NCI-H146 treated with DMSO at 0.1 percent for 48 hours (cell line): Measurements from ENCODE around the gene PEX11B.
A peak's percentile ranks its signal among the peaks of the same experiment; 100 is the strongest.

ENCODE experiments used
- DNase-seq: peaks from one replicate; lab custom pipeline; 2025; ENCODE audit not compliant: unreplicated experiment; lab: John Stamatoyannopoulos, UW

Gene PEX11B

GRCh38 chr1:145908653-145909052 is 9.9 kb downstream of the PEX11B start:
- no peak for DNase-seq

- no peak for DNase-seq
Observed at GRCh38 chr1:145906954-145907753, 11.4 kb downstream of the PEX11B start.

DNA sequence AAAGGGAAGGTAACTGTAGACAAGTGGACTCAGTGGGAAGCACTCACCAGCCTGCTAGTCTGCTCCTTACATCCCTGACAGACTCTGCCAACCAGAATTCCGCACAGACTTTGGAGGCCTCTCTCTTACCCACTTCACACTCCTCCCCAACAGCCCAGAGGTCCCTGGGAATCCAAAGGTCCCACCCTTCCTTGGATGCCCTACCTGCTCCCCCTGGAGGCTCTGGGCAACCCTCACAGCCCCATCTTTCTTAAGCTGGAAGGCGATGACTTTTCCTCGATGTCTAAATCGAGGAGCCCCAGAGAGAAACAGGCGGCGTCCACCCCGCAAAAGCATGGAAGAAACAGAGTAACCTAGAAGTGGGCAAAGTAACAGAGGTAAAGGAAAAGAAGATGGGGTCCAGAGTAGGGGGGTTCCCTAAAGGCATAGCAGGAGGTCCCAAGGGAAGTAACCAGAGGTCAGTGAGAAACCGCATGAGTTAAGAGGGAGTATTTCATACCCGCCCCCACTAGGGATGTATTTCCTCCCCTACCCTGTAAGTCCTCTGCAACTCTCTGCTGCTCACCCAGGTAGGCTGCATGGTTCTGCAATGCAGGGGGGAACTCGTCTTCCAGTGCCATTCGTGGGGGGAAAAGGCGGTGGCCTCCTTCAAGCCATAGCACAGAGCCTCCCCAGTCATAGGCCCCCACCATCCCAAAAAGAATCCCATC is 17.1 kb downstream of the PEX11B start:
- no peak for DNase-seq

- no peak for DNase-seq
Observed at GRCh38 chr1:145898756-145899155, 19.8 kb downstream of the PEX11B start.

GRCh38 chr1:145897969-145898368 is 20.5 kb downstream of the PEX11B start:
- DNase-seq, result no peak

GRCh38 chr1:145895471-145895870 is 23.0 kb downstream of the PEX11B start:
- no peak for DNase-seq

GRCh38 chr1:145893306-145894055 is 25.0 kb downstream of the PEX11B start:
- DNase-seq, result no peak

- no peak for DNase-seq
Observed at GRCh38 chr1:145892486-145893087, 25.9 kb downstream of the PEX11B start.

DNA sequence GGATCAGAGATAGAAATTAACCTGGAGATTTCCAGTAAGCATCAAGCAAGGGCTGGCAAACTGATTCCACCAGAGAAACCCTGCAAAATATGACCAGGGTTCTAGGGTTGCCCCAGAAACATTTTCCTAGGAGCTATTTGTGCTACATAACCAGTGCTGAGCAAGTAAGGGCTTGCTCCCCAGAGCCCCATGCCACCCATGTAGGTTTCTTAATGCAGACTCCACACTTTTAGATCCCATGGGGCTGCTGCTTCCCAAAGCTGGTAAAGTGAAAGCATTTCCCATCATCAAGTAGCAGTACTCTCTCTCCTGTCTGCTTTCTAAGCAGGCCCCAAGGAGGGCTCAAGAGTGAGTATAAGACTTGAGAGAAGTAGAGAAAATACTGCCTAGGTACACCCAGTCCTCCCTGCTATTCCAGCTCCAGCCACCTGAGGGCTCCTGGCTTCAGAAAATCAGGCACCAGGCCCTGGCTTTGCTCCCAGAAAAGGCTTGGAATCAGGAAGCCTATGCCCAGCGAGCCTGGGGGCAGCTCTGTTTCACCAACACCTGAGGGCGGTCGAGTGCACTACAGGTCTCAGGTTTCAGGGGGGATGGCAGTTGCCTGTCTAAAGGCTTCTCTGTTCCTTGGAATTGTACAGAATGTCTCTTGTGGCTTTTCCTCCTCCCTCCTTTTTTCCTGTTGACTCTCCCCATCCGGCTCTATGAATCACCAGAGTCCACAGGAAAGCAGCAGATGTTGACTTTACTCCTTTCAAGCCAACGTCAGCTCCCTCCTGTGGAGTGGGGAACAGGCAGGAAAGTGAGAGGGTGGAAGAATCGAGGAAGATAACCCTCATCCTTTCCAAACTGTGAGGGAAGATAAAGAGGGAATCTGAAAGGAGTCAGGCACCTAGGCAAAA is 26.7 kb downstream of the PEX11B start:
- DNase-seq, result peak; percentile 98

DNA sequence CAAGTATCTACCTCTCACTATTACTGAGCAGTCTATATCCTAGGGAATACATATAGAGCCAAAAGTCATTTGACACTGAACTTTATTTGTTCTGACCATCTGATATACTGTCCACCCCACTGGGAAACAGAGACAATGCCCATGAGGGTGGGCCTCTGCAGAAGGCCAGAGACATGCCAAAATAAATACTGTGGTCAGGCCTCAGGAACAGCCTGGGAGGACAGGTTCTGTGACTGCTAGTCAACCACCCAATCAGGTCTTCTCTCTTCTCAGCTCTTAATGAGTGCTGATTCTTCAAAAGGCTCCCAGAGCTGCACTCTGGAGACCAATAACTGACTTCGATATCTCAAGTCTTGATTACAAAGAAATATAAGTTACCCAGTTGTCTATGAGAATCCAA is 27.4 kb downstream of the PEX11B start:
- DNase-seq, result peak; percentile 54

DNA sequence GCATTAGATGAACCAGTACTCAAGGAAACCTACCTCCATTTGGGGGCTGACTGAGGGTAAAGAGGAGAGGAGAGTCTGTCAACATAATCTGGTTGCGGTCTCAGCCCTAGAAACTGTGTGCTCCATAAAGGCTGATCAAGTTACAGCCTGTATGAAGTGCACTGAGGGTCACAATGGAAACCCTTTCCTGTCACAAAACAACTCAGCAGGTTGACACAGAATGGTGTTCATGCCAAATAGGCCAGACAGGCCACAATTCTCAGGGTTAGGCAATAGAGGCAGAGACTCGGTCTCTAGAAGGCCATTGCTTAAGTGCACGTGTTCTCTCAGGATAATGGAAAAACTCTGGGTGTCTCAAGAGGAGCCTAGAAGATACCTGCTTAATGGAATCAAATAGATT is 28.8 kb downstream of the PEX11B start:
- DNase-seq, result peak; percentile 43

DNA sequence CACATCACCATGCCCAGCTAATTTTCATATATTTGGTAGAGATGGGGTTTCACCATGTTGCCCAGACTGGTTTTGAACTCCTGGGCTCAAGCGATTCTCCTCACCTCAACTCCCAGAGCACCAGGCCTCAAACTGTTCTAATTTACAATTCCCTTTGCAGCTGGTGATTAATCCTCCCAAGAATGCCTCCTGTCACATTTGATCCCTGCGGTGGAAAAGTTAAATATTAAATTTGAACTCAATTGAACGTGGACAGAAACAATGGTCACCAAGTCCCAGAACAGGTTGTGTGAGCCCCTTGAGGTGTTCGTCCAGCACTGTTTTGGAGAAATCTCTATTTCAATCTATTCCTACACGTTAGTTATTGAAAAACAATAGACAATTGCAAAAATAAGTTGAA is 30.9 kb downstream of the PEX11B start:
- DNase-seq, result no peak

GRCh38 chr1:145886816-145887215 is 31.7 kb downstream of the PEX11B start:
- DNase-seq, result no peak

DNA sequence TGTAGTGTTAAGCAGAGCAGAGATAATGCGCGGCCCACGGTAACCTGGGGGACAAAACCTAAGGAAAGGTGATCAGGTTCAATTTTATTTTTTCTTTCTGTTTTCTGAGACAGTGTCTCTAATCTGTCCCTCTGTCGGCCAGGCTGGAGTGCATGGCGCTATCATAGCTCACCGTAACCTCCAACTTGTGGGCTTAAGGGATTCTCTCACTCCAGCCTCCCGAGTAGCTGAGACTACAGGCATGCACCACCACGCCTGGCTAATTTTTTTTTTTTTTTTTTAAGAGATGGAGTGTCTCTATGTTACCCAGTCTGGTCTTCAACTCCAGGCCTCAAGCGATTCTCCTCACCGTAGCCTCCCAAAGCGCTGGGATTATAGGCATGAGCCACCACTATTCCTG is 32.1 kb downstream of the PEX11B start:
- no peak for DNase-seq

DNA sequence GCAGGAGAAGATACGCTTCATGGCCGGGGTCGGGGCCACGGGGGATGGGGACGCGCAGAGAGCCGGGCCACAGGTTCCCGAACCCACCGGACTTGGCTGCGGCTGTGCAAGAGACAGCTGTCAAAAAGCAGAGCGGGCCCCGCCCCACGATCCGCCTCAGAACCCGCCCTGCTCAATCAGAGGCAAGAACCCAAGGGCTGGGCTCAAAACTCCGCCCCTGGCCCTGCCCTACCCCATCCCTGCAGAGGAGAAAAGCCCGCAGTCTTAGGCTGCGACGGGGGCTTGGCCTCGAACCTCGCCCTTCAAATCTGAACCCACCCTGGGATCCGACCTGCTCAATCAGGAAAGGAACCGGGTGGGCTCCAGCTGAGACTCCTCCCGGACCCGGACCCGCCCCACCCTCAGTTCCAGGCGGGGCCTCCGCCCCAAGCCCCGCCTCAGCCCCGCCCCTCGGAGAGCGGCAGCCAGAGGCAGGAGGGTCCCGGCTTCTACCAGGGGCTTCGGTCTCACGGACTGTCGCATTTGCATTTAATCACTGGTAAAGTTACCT is 32.7 kb downstream of the PEX11B start, which contains the start of gene ANKRD35:
Gene ANKRD35, minus strand, starts transcription at position 129 of the 550 bp plus-strand sequence. Its CDS starts 108 bp downstream, at position 21.
- DNase-seq, result peak; percentile 73

GRCh38 chr1:145884675-145885074 is 33.8 kb downstream of the PEX11B start:
- DNase-seq, result no peak

- peak; percentile 98 for DNase-seq
Observed at GRCh38 chr1:145879775-145880174, 38.7 kb downstream of the PEX11B start.

DNA sequence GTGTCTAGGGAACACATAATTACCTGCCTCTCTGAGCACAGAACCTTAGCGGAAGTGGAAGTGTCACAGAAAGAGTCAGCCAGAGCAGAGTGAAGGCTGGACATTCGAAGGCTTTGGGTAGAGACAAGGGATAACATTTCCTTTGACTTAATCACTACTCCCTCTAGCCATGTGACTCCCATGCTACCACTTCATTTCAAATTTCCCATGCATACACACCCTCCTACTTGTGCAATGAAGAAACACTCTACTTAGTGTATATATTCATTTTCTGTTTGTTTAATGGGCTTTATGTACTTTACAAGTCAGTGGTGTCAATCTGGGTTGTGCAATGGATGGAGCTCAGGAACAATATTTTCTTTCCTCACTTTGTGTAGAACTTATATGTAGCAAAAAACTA is 39.8 kb downstream of the PEX11B start:
- no peak for DNase-seq

DNA sequence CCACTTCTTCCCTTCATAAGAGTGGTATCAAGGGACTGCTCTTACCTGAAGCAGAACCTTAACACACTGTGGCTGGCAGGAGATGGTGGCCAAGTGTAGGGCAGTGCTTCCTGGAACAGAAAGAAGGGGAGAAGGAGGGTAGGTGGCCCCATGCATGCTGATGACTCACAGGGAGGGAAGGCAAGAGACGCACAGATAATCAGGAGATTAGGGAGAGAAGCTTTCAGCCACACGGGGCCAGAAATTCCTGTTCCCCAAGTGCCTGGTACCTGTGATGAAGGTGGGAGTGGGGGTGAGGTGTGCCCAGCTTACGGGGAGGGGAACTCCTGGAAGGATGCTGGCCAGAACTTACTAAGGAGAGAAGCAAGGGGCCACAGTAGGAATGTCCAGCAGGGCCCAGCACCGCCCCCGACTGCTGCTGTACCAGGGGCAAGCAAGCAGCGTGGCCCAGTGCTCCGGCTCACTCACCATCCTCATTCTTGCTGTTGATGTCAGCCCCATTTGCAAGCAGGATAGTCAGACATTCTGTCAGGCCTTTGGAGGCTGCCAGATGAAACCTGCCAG is 40.5 kb downstream of the PEX11B start:
- DNase-seq, result no peak

DNA sequence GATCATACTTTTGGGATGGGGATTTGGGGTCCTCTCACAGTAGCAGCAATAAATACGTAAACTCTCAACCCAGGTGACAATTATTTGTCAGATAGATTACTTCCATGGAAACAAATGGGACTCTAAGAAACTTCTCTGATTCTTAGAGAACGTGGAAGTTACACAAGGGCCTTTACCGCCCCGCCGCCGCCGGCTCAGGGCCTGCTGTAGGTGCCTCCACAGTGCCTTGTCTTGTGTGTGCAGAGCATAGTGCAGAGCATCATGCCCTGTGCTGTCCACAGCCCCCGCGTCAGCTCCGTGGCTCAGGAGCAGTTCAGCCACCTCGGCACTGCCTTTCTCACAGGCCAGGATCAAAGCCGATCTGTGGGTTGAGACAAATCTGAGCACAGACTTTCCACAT is 43.9 kb downstream of the PEX11B start:
- no peak for DNase-seq
